NCI-H1436 (cell line): ENCODE data around the gene ARHGAP32.

Experiments
- DNase-seq: peaks from one replicate; lab custom pipeline; 2025; lab: John Stamatoyannopoulos, UW

The ARHGAP32 gene

GRCh38 chr11:129192150-129192549 is at the start of gene ARHGAP32:
ARHGAP32 (minus strand) TSS chr11:129192325; CDS start chr11:129192198, 127 bp downstream.
- no peak for DNase-seq

GRCh38 chr11:129239207-129239606 is 47.1 kb upstream of the ARHGAP32 start:
- DNase-seq = no peak

GRCh38 chr11:129237880-129238638 is 45.9 kb upstream of the ARHGAP32 start:
- DNase-seq = no peak

GRCh38 chr11:129237456-129237855 is 45.3 kb upstream of the ARHGAP32 start:
- no peak for DNase-seq

GRCh38 chr11:129236850-129237249 is 44.7 kb upstream of the ARHGAP32 start:
- no peak for DNase-seq

GRCh38 chr11:129234978-129235377 is 42.9 kb upstream of the ARHGAP32 start:
- no peak for DNase-seq

- no peak for DNase-seq
Measured at GRCh38 chr11:129230006-129230405, 37.9 kb upstream of the ARHGAP32 start.

- no peak for DNase-seq
Measured at GRCh38 chr11:129226207-129226798, 34.2 kb upstream of the ARHGAP32 start.

GRCh38 chr11:129225190-129225589 is 33.1 kb upstream of the ARHGAP32 start:
- DNase-seq = no peak

GRCh38 chr11:129224538-129224937 is 32.4 kb upstream of the ARHGAP32 start:
- no peak for DNase-seq

- DNase-seq = no peak
Measured at GRCh38 chr11:129223701-129224149, 31.6 kb upstream of the ARHGAP32 start.

GRCh38 chr11:129223260-129223659 is 31.1 kb upstream of the ARHGAP32 start:
- DNase-seq = no peak

- no peak for DNase-seq
Measured at GRCh38 chr11:129222158-129222557, 30.0 kb upstream of the ARHGAP32 start.

GRCh38 chr11:129215506-129216245 is 23.6 kb upstream of the ARHGAP32 start:
- DNase-seq = no peak

GRCh38 chr11:129214710-129215295 is 22.7 kb upstream of the ARHGAP32 start:
- no peak for DNase-seq

GRCh38 chr11:129213261-129213660 is 21.1 kb upstream of the ARHGAP32 start:
- DNase-seq = no peak

GRCh38 chr11:129211397-129211796 is 19.3 kb upstream of the ARHGAP32 start:
- DNase-seq = no peak

GRCh38 chr11:129210831-129211181 is 18.7 kb upstream of the ARHGAP32 start:
- DNase-seq = no peak

- DNase-seq = no peak
Measured at GRCh38 chr11:129209891-129210830, 18.0 kb upstream of the ARHGAP32 start.

- DNase-seq = no peak
Measured at GRCh38 chr11:129208863-129209262, 16.7 kb upstream of the ARHGAP32 start.

- DNase-seq = no peak
Measured at GRCh38 chr11:129204150-129204838, 12.2 kb upstream of the ARHGAP32 start.
